PC-9 (cell line): ENCODE results near the gene HMX1. TPM values are rescaled to one million over a fixed set of nuclear protein-coding genes. Genes with fewer than 3 reads are reported as not detected.

ENCODE experiments used
- BruUV-seq: library from RNA; stranded (reverse); fragments of 400-500 nt; replicated peaks from 2 replicates; lab custom pipeline; 2021; lab: Mats Ljungman, UMichigan
- CTCF ChIA-PET: fragments of 300-600 bp; sonication (Branson Sonifier 250); formaldehyde crosslinking; loops from one replicate; lab custom pipeline; 2022; ENCODE audit warnings: antibody characterized with exemption; lab: Charles Lee
- POLR2A ChIA-PET: fragments of 300-600 bp; sonication (Branson Sonifier 250); formaldehyde crosslinking; loops from one replicate; lab custom pipeline; 2022; ENCODE audit warnings: antibody characterized with exemption; ENCODE audit not compliant: unreplicated experiment; lab: Charles Lee
- DNase-seq, 2 experiments: peaks; one replicate each; pipeline versions ENCODE4 v3.0.0 to v3.0.0-alpha.2; 2015 to 2022; ENCODE audit warnings: mixed read lengths in 1 of 2
- H2AFZ ChIP-seq: fragments of 200-600 bp; sonication (generic); 2 replicates; pipeline ENCODE4 v1.8.1; 2017; ENCODE audit warnings: antibody characterized with exemption
- H3F3A ChIP-seq: fragments of 200-600 bp; sonication (generic); 2 replicates; pipeline ENCODE4 v1.8.1; 2017; ENCODE audit warnings: antibody characterized with exemption, mild to moderate bottlenecking, low read depth; ENCODE audit not compliant: insufficient read depth
- H3K27ac ChIP-seq: fragments of 200-600 bp; sonication (generic); 2 replicates; pipeline ENCODE4 v1.6.1; 2016; ENCODE audit warnings: mixed run types
- H3K27me3 ChIP-seq: fragments of 200-600 bp; sonication (generic); 2 replicates; pipeline ENCODE4 v1.6.1; 2016; ENCODE audit warnings: low read depth, mixed run types; ENCODE audit not compliant: insufficient read depth
- H3K36me3 ChIP-seq: fragments of 200-600 bp; sonication (generic); 2 replicates; pipeline ENCODE4 v1.6.1; 2016; ENCODE audit warnings: low read depth, mixed run types
- H3K4me1 ChIP-seq: fragments of 200-600 bp; sonication (generic); replicated peaks from 2 replicates; pipeline ENCODE4 v1.6.1; 2016; ENCODE audit warnings: mixed run types; ENCODE audit not compliant: insufficient read depth
- H3K4me2 ChIP-seq: fragments of 200-600 bp; sonication (generic); 2 replicates; pipeline ENCODE4 v1.6.1; 2017; ENCODE audit warnings: mixed run types
- H3K4me3 ChIP-seq: fragments of 200-600 bp; sonication (generic); 2 replicates; pipeline ENCODE4 v1.6.1; 2016; ENCODE audit warnings: mixed run types
- H3K79me2 ChIP-seq: fragments of 200-600 bp; sonication (generic); 2 replicates; pipeline ENCODE4 v1.6.1; 2017; ENCODE audit warnings: low read depth, mixed run types
- H3K9me2 ChIP-seq: fragments of 200-600 bp; sonication (generic); 2 replicates; pipeline ENCODE4 v1.8.1; 2017; ENCODE audit warnings: mild to moderate bottlenecking; ENCODE audit not compliant: insufficient read depth
- H3K9me3 ChIP-seq: fragments of 200-600 bp; sonication (generic); 2 replicates; pipeline ENCODE4 v1.8.1; 2016; ENCODE audit warnings: low read depth; ENCODE audit not compliant: insufficient read depth
- H4K20me1 ChIP-seq: fragments of 200-600 bp; sonication (generic); 2 replicates; pipeline ENCODE4 v1.8.1; 2017; ENCODE audit not compliant: insufficient read depth
- EZH2 ChIP-seq: fragments of 200-600 bp; sonication (generic); IDR thresholded peaks from 2 replicates; pipeline ENCODE4 v1.8.0; 2017; ENCODE audit warnings: antibody characterized with exemption, low read depth
- intact Hi-C: fragments of 100-400 bp; cut with micrococcal nuclease; formaldehyde crosslinking; loops from one replicate; pipeline ENCODE4 v1.10.0; 2022; ENCODE audit not compliant: unreplicated experiment
- total RNA-seq: library from RNA; stranded (reverse); gene quantifications from 2 replicates; pipeline ENCODE4 v1.2.3, GENCODE V29; 2021
- TF ChIP-seq, protein P1 (sequence below): fragments of 200-600 bp; sonication (generic); conservative IDR thresholded peaks from 2 replicates; pipeline ENCODE4 v1.6.1; 2017; ENCODE audit warnings: mixed run types, antibody characterized with exemption, mild to moderate bottlenecking, moderate library complexity

Gene HMX1
- total RNA-seq, 1 experiment from 2014 or later: not detected

GRCh38 chr4:8846826-8847225 lies 24.8 kb downstream of the HMX1 start:
- no peaks in the 10 kb centered on the region for H4K20me1 ChIP-seq
- no peak overlapping the region for H2AFZ ChIP-seq
- no peak overlapping the region for H3K4me2 ChIP-seq
- intact Hi-C loops: no loop called here
- H3K4me1 ChIP-seq: no peaks in the 10 kb centered on the region
- no peak for TF ChIP-seq EZH2
- TF ChIP-seq, protein P1, sequence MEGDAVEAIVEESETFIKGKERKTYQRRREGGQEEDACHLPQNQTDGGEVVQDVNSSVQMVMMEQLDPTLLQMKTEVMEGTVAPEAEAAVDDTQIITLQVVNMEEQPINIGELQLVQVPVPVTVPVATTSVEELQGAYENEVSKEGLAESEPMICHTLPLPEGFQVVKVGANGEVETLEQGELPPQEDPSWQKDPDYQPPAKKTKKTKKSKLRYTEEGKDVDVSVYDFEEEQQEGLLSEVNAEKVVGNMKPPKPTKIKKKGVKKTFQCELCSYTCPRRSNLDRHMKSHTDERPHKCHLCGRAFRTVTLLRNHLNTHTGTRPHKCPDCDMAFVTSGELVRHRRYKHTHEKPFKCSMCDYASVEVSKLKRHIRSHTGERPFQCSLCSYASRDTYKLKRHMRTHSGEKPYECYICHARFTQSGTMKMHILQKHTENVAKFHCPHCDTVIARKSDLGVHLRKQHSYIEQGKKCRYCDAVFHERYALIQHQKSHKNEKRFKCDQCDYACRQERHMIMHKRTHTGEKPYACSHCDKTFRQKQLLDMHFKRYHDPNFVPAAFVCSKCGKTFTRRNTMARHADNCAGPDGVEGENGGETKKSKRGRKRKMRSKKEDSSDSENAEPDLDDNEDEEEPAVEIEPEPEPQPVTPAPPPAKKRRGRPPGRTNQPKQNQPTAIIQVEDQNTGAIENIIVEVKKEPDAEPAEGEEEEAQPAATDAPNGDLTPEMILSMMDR: no peak
- peaks cover 46% of the 10 kb centered on the region for H3K27me3 ChIP-seq
- no peaks in the 10 kb centered on the region for H3K36me3 ChIP-seq
- no peaks in the 10 kb centered on the region for H3K79me2 ChIP-seq
- no peak for DNase-seq
- no peak overlapping the region for H3K27ac ChIP-seq
- ChIA-PET CTCF (no interaction called here), POLR2A (interaction anchor here (0.6 kb wide), 1 partner anchor 1160 kb away, joined by 5 read pairs; no protein-coding TSS in a partner anchor)
- H3F3A ChIP-seq: no peaks in the 10 kb centered on the region
- no peak overlapping the region for H3K4me3 ChIP-seq
- no TSS peak for BruUV-seq
- H3K9me3 ChIP-seq: no peaks in the 10 kb centered on the region
- no peaks in the 10 kb centered on the region for H3K9me2 ChIP-seq

DNA sequence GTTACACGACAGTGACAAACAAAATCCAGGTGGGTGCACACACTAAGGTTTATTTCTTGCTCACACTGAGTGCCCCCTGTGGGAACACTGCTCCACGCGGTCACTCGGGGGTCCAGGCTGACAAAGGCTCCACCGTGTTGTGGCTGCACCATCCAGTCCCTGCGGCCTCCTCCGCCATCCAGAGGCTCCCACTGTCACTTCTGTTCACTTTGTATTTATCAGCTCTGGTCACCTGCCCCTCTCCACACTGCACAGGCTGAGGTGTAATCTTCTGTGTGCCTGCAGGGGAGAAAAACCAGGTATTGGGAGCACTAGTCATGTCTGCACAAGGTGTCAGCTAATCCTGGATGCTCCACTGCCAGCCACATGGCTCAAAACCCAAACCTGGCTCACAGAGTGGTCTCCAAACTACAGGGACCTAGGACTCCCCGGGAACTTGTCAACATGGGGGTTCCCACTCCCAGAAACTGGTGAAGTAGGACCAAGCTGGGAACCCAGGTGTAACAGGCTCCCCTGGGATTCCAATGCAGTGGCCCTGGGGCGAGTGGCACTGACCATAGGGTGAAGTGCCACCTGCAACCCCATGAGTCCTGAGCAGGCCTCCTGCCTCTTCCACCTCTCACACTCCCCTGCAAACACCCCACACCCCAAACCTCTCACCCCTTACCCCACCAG lies 25.5 kb downstream of the HMX1 start:
- Histone ChIP-seq H4K20me1 (no peaks in the 10 kb centered on the region), H3K9me2 (no peaks in the 10 kb centered on the region), H3K79me2 (no peaks in the 10 kb centered on the region), H3K27me3 (peaks cover 40% of the 10 kb centered on the region), H3K4me3 (no peak overlapping the region), H3K9me3 (no peaks in the 10 kb centered on the region), H2AFZ (no peak overlapping the region), H3K4me1 (no peaks in the 10 kb centered on the region), H3K36me3 (no peaks in the 10 kb centered on the region), H3F3A (no peaks in the 10 kb centered on the region), H3K4me2 (no peak overlapping the region), H3K27ac (no peak overlapping the region)
- no peak for TF ChIP-seq EZH2
- TF ChIP-seq, protein P1: no peak
- CTCF ChIA-PET: no interaction called here
- intact Hi-C loops: no loop called here
- no TSS peak for BruUV-seq
- DNase-seq: no peak
- POLR2A ChIA-PET: no interaction called here

DNA sequence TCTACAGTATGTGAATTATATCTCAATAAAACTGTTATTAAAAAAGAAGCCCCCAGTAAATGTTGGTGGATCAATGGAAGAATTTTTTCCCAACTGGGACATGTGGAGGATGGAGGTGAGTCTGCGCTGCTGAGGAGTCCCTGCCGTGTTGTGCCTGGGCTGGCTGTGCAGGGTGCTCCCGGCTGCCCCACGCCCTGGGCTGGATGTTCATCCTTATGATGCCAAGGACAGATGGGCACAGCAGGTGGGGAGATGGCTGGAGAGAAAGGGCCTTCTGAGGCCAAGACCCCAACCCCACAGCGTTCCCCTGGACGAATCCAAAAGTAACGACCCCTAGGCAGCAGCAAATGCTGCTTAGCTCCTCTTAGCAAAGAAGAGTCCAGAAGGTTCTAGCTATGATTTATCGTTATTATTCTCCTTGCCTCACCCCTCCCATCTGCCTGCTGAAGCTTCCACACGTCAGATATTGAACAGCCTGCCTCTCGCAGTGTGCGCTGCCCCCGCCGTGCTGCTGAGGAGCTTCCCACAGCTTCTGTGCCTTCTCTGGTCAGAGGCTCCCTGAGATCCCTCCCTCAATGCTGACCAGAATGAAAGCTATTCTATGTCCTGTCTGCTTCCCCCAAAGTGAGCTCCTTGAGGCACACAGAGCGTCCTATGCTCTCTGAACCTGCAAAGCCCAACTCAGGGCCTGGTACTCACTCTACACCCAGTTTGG lies 26.5 kb downstream of the HMX1 start:
- Histone ChIP-seq H4K20me1 (no peaks in the 10 kb centered on the region), H3K79me2 (no peaks in the 10 kb centered on the region), H3K4me1 (no peaks in the 10 kb centered on the region), H3K36me3 (no peaks in the 10 kb centered on the region), H3F3A (no peaks in the 10 kb centered on the region), H3K4me2 (no peak overlapping the region), H3K9me2 (no peaks in the 10 kb centered on the region), H3K27me3 (peaks cover 30% of the 10 kb centered on the region), H2AFZ (no peak overlapping the region), H3K4me3 (no peak overlapping the region), H3K27ac (no peak overlapping the region), H3K9me3 (no peaks in the 10 kb centered on the region)
- TF ChIP-seq EZH2: no peak
- TF ChIP-seq, protein P1: no peak
- DNase-seq: no peak
- BruUV-seq: no TSS peak
- ChIA-PET POLR2A (no interaction called here), CTCF (no interaction called here)
- intact Hi-C loops: no loop called here
